Hematopoietic multipotent progenitor cell treated with erythropoietin and hydrocortisone succinate and interleukin-3 and kit ligand, for 8 days (in vitro differentiated cells): ENCODE measurements around the gene PHF21B.
"Not testable (repeated sequence)": the region's sequence is repeated elsewhere in the genome, so short reads cannot be mapped to it uniquely, and the experiment has no call there.

Source experiments
- DNase-seq: peaks from one replicate; pipeline ENCODE4 v3.0.0-alpha.2; 2015

The PHF21B gene

DNA sequence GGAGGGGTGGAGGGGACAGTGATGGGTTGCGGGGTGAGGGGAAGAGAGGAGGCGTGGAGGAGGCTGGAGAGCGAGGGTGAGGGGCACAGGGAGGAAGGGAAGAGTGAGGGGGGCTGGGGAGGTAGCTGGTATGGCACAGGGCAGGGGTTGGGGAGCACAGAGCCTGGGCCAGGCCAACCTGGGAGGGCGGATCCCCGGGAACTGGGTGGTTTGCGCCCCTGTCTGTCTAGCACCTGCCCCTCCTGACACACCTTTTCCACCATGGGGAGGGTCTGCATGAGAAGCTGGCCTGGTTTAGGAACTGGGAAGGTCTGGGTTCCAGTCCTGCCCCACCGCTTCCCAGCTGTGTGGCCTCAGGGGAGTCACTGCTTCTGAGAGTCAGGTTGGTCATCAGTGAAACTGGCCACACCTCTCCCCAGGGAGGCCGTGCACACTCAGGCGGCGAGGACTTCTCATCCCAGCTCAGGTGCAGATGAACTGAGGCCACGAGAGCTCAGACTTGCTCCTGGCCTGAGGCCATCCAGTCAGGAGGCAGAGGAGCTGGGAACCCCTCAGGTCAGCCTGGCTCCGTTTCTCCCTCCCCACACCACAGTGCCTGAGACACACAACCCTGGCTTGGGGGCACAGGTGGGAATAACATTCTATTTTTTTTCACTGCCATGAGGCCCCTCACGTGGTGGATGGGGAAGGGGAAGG lies 95.6 kb downstream of the PHF21B start:
- DNase-seq, result no peak

DNA sequence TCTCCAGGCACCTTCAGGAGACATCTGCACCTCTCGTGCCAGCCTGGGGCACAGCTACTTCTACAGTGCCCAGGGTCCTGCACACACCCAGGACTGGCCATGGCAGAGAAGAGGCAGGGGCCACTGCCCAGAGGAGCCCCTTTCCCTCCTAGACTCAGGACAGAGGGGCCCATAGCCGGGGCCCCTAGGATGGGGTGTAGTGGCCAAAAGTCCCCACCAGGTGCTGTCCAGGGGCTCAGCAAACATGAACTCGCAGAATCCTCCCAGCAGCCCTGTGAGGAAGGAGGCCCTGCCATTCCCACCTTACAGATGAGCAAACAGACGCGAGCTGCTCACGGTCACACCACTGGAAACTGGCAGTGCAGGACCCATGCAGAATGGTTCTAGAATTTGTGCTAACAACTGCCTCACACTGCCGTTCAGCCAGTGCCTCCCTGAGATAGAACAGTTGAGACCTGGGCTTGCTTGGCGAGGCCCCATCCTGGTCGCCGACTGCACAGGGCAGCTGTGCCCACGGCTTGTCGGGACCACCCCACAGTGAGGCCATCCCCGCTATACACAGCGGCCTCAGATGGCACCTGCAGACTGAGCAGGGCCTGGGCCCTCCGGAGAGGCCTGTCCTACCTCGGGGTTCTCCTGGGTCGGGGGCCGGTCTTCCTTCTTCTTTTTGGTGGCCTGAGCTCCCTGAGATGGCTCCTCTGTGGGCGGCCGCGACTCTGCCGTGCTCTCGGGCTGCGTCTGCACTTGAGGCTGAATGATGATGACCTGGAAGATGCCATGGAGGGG lies 96.4 kb downstream of the PHF21B start:
- DNase-seq, result no peak

- DNase-seq, result no peak
Measured at GRCh38 chr22:44909241-44909640, 100.6 kb downstream of the PHF21B start.

DNA sequence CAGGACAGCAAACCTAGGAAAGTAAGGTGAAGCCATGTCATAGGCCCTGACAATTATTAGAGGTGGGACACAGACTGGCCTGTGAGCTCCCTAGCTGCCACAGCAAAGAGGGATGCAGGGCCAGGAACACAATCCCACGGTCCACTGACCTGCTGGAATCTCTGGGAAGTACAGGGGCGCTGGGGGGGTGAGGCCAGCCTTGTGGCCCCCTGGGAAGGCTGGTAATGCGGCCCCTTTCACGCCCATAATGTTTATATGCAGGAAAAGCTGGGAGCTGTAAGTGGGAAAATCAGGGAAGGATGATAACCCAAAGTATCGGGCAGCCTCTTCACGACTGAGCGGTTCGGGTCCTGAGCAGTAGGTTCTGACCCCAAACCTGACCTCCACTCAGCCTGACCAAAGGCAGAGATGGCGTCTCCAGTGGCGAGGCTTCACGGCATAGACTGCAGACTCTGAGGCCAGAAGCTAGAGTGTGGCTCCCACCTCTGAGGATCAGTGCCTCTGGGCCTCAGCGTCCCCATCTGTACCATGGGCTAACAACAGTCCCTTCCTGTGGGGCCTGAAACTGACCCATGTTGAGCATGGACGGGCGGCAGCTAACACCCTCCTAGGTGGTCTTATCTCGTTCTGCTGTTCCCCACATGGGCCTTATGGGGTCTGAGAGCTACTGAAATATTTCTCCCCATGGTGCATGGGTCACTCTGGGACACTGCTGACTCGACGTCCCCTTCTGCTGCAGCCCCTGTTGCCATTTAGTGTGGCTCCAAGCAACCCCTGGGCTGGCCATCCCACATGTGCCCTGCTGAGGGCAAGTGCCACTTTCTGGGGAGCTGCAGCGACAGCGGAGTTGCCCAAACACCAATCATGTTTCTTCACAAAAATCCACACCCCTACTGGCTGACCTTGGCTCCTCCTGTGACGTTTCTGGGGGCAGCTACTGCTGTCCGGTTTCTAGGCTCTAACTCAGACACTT lies 101.8 kb downstream of the PHF21B start:
- no peak for DNase-seq

GRCh38 chr22:44906999-44907644 lies 102.7 kb downstream of the PHF21B start:
- DNase-seq, result no peak

DNA sequence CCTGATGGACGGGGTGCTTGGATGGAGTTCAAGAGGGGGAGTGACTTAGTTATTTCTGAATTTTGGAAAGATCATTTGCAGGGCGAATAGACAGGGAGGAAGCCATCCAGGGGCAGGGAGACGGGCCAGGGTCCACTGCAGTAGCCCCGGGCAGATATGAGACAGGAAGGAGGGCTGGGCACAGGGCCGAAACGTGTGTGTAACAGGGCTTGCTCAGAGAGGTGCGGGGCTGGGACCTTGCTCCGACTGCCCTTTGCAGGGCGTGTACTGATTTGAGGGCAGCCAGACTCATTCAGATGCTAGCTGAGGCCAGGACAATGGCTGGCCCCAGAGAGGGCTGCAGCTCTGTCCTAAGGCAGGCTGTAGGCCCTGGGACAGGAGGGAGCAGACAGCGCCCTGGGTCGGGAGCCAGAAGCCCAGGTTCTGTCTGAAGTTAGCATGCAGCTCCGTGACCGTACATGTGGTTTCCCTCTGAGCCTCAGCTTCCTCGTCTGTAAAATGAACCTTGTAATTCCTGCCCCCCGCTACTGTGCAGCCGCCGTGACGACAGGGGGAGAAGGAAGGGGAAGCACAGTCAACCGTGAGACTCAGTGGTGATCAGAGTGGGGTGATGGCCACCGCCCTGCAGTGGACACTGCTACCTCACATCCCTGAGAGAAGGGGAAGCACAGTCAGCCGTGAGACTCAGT lies 103.4 kb downstream of the PHF21B start:
- no peak for DNase-seq

GRCh38 chr22:44904492-44905152 lies 105.2 kb downstream of the PHF21B start:
- DNase-seq, result not testable (repeated sequence)

- not testable (repeated sequence) for DNase-seq
Measured at GRCh38 chr22:44903164-44903563, 106.6 kb downstream of the PHF21B start.

DNA sequence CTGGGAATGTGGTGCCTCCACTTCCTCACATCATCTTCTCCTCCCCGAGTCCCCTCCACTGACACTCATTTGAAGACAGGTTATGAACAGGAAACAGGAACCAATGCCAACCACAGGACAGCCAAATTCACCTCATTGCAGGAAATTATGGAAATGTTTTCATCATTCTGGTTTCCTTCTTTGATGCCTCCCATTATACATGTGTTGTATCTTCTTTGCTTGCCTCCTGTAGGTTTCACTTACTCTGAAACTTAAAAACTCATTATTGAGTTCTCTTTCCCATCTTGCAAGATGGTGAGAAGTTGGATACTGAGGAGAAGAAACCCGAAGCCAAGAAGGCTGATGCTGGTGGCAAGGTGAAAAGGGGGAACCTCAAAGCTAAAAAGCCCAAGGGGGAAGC lies 108.5 kb downstream of the PHF21B start:
- DNase-seq, result no peak

- no peak for DNase-seq
Measured at GRCh38 chr22:44898236-44898635, 111.6 kb downstream of the PHF21B start.

DNA sequence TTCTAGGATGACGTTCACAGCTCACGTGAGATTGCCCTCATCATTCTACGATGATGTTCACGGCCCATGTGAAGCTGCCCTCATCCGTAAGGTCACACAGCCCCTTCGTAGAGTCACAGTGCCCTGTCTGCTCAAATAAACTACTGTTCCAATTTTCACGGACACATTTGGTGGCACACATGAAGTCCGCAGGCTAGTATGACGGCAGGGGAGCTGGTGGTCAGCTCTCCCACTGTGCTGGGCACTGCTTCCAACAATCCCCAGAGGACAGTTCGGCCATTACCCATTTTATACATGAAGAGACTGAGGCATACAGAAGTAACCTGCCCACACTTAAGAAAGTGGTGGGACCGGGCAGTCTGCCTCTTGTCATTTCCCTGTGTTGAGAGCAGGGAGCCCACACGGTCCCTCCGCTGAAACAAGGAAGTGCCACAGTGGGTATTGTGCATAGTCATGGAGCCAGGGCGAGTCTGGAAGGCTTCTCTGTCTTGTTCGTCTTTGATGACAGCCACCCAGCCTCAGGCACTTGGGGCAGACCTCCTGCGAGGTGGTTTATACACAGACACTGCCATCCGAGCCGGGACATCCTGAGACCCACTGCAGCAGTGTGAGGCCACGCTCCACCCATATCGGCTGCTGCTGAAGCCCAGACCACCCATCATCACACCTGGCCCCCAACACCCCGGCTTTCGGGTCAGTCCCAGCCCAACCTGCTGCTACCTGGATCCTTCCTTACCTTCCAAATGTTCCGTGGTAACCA lies 114.3 kb downstream of the PHF21B start:
- DNase-seq, result no peak

GRCh38 chr22:44894782-44895181 lies 115.0 kb downstream of the PHF21B start:
- DNase-seq, result no peak

- DNase-seq, result no peak
Measured at GRCh38 chr22:44894321-44894720, 115.5 kb downstream of the PHF21B start.

DNA sequence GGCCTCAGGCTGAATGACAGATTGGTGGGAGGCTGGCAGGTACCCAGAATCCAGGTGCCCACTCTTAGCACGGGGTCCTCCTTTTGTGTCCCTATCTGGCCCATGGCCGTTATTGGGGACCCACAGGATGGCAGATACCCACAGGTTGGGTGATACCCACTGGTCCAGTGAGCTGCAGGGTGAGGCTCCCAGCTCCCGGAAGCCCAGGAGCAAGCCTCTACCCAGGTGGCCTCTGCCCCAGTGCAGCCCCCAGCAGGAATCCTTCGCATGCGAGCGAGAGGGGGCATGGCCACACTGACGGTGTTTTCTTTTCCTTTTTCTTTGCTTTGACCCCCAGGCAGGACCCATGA lies 116.1 kb downstream of the PHF21B start:
- DNase-seq, result no peak

DNA sequence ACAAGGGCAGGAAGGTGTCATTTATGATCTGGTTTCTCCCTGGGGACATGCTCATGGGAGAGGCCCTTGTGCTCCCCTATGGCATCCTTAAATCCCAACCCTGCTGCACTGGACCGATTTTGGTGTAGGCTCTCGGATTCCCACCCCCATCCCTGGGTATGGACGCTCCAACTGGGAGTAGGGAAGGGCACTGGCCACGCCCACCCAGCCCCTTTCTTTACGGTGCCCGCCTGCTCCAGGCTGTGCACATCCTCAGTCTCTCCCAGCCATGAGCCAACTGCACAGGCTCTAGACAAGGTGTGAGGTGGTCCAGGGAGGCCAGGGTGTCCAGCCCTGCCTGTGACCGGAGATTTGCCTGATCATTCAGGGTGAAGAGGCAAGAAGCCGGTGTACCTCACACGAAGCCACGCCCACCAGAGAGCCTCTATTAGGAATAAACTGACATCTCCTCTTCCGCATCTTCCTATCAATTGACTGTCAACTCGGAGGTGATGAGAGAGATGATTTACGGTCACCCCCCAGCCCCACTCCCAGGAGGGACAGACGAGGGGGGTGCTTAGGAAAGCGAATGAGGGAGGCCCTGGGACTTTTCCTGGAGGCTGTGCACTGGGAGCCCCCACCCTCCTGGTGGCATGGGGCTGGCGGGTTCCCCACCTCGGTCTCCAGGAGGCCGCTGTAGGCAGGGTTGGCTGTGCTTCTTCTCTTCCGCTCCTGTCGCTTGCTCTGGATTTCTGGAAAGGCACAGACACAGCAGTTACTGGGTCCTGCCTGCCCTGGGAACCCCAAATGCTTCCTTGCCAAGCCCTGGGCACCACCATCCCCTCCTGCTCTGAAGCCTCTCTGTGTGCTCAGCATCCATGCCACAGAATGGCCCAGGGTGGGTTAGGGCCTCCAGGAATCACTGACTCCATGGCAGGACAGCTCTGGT lies 116.7 kb downstream of the PHF21B start:
- no peak for DNase-seq

GRCh38 chr22:44892243-44892642 lies 117.6 kb downstream of the PHF21B start:
- no peak for DNase-seq

DNA sequence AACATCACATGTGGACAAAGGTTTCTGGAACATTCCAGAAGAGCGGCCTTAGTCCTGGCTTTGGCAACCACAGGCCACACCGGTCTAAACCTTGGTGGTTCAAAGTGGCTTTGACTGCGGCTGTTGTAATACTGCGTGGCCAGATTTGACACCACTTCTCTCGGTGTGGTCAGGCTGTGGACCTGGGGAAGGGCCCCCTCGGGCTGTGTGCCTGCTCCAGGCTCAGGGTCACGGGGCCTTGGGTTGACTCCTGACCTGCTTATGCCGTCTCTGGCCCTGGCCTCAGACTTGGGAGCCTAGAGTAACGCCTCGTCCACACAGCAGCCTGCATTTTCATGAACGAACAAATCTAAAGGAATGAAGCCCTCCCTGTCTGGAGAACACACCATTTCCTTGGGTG lies 118.0 kb downstream of the PHF21B start:
- DNase-seq, result no peak

GRCh38 chr22:44891293-44891747 lies 118.5 kb downstream of the PHF21B start:
- DNase-seq, result no peak
